A549 (cell line): Measurements from ENCODE around the gene GNL1. TPM values are rescaled to one million over a fixed set of nuclear protein-coding genes. Genes with fewer than 3 reads are reported as not detected.

Experiments
- ATAC-seq, 2 experiments: fragments of 200-7000 bp in 1 of 2; fragments of >200 bp in 1 of 2; cut with Nextera tagmentation in 1 of 2; cut with Tn5 transposase in 1 of 2; 3 replicates each; pipeline versions ENCODE4 v1.8.0 to v1.9.1; 2018 to 2020; ENCODE audit warnings: mild to moderate bottlenecking in 1 of 2, moderate library complexity in 1 of 2
- CTCF ChIA-PET: fragments of 300-600 bp; sonication (Branson Sonifier 250); formaldehyde crosslinking; extraction: SDS; loops from one replicate; lab custom pipeline; 2021; ENCODE audit warnings: antibody characterized with exemption, inconsistent platforms; lab: Yijun Ruan, JAX
- POLR2A ChIA-PET: fragments of 350-600 bp; formaldehyde crosslinking; extraction: SDS; loops from one replicate; lab custom pipeline; 2021; ENCODE audit warnings: antibody characterized with exemption, inconsistent platforms; lab: Yijun Ruan, JAX
- DNase-seq, 2 experiments: peaks; one replicate each; pipeline versions ENCODE4 v3.0.0 to v3.0.0-alpha.2; 2011 to 2016; ENCODE audit warnings: low read depth in 1 of 2, low spot score in 1 of 2
- FAIRE-seq: peaks from 2 replicates; lab custom pipeline; 2011; peaks lifted over from hg19 to GRCh38; lab: Jason Lieb, UNC
- H3K27ac ChIP-seq, 2 experiments: fragments of >200 bp; sonication (Bioruptor Twin); formaldehyde crosslinking; 3 replicates each; pipeline ENCODE4 v1.5.1; 2016 to 2017
- H3K4me1 ChIP-seq: fragments of >200 bp; sonication (Bioruptor Twin); formaldehyde crosslinking; 3 replicates; pipeline ENCODE4 v1.6.1; 2016
- H3K4me2 ChIP-seq: fragments of >200 bp; sonication (Bioruptor Twin); formaldehyde crosslinking; 3 replicates; pipeline ENCODE4 v1.6.1; 2016
- H3K4me3 ChIP-seq: fragments of >200 bp; sonication (Bioruptor Twin); formaldehyde crosslinking; 3 replicates; pipeline ENCODE4 v1.5.1; 2016
- H3K9me3 ChIP-seq: fragments of >200 bp; sonication (Bioruptor Twin); formaldehyde crosslinking; 3 replicates; pipeline ENCODE4 v1.6.1; 2016
- CHD4 ChIP-seq: fragments of 200-600 bp; sonication (generic); IDR thresholded peaks from 2 replicates; pipeline ENCODE4 v1.6.1; 2016; ENCODE audit warnings: antibody characterized with exemption, mild to moderate bottlenecking, borderline replicate concordance
- EP300 ChIP-seq, 2 experiments: fragments of >200 bp; sonication (Bioruptor Twin); formaldehyde crosslinking; IDR thresholded peaks; 2 replicates in 1 of 2; 3 replicates in 1 of 2; pipeline ENCODE4 v1.6.1; 2016 to 2017
- FOSB ChIP-seq: fragments of 250-450 bp; sonication (Bioruptor Pico); IDR thresholded peaks from 2 replicates; pipeline ENCODE4 v1.5.0; 2020; ENCODE audit warnings: mild to moderate bottlenecking, moderate library complexity
- HEYL ChIP-seq: fragments of 250-450 bp; sonication (Bioruptor Pico); IDR thresholded peaks from 2 replicates; pipeline ENCODE4 v1.8.0; 2021; ENCODE audit warnings: mild to moderate bottlenecking, moderate library complexity
- HOXB13 ChIP-seq: fragments of 250-450 bp; sonication (Bioruptor Pico); IDR thresholded peaks from 2 replicates; pipeline ENCODE4 v1.5.0; 2020; ENCODE audit warnings: low read depth, mild to moderate bottlenecking, moderate library complexity
- JUNB ChIP-seq: fragments of >200 bp; sonication (Bioruptor Twin); formaldehyde crosslinking; IDR thresholded peaks from 2 replicates; pipeline ENCODE4 v1.6.1; 2016
- KDM1A ChIP-seq: fragments of 200-600 bp; sonication (generic); IDR thresholded peaks from 2 replicates; pipeline ENCODE4 v1.6.1; 2016; ENCODE audit warnings: low read depth, mild to moderate bottlenecking
- MAFK ChIP-seq: fragments of 450-650 bp; IDR thresholded peaks from 2 replicates; pipeline ENCODE4 v1.6.1; 2014; ENCODE audit not compliant: partially characterized antibody
- NPAS2 ChIP-seq: fragments of 250-450 bp; sonication (Bioruptor Pico); IDR thresholded peaks from 2 replicates; pipeline ENCODE4 v1.8.0; 2022; ENCODE audit warnings: mild to moderate bottlenecking, moderate library complexity, borderline replicate concordance
- POLR2A ChIP-seq: IDR thresholded peaks from 2 replicates; pipeline ENCODE4 v1.6.1; 2012; ENCODE audit warnings: mild to moderate bottlenecking, low read length
- POLR2AphosphoS2 ChIP-seq: conservative IDR thresholded peaks from 2 replicates; pipeline ENCODE4 v1.6.1; 2012; ENCODE audit warnings: low read length, improper control_type of control experiment, inconsistent platforms
- RAD21 ChIP-seq, 2 experiments: fragments of >200 bp in 1 of 2; sonication (Bioruptor Twin) in 1 of 2; formaldehyde crosslinking in 1 of 2; IDR thresholded peaks in 1 of 2; conservative IDR thresholded peaks in 1 of 2; 2 replicates in 1 of 2; 3 replicates in 1 of 2; pipeline ENCODE4 v1.6.1; 2012 to 2018; ENCODE audit warnings: inconsistent platforms in 1 of 2
- SMC3 ChIP-seq: fragments of >200 bp; sonication (Bioruptor Twin); formaldehyde crosslinking; IDR thresholded peaks from 3 replicates; pipeline ENCODE4 v1.6.1; 2018; ENCODE audit warnings: inconsistent platforms
- SREBF2 ChIP-seq: fragments of 450-650 bp; IDR thresholded peaks from 2 replicates; pipeline ENCODE4 v1.6.1; 2014; ENCODE audit warnings: mild to moderate bottlenecking, moderate library complexity
- ZFP36 ChIP-seq: fragments of 450-650 bp; IDR thresholded peaks from 2 replicates; pipeline ENCODE4 v1.6.1; 2014; ENCODE audit warnings: borderline replicate concordance; ENCODE audit not compliant: partially characterized antibody
- ZNF302 ChIP-seq: fragments of 250-450 bp; sonication (Bioruptor Pico); IDR thresholded peaks from 2 replicates; pipeline ENCODE4 v1.9.0; 2021; ENCODE audit warnings: inconsistent platforms, mild to moderate bottlenecking, moderate library complexity
- WGBS: methylation state at CpG from one replicate; pipeline ENCODE4 v1.1.6; 2017; ENCODE audit errors: missing lambda C conversion rate; 5-methylcytosine and 5-hydroxymethylcytosine counted together
- polyA plus RNA-seq, 4 experiments: library from polyadenylated mRNA; depleted of rRNA in 3 of 4; stranded (reverse); fragments of >200 nt; fragmentation: RNase III in 1 of 4; extraction: RNeasy Plus Mini Kit Qiagen cat#74134 plus additional on column Dnase treatment in 1 of 4; gene quantifications; 2 replicates in 3 of 4; 3 replicates in 1 of 4; pipeline ENCODE4 v1.2.3, GENCODE V29; 2011 to 2017
- TF ChIP-seq, protein P1 (sequence below): fragments of >200 bp; sonication (Bioruptor Twin); formaldehyde crosslinking; IDR thresholded peaks from 3 replicates; pipeline ENCODE4 v1.5.1; 2016
- TF ChIP-seq, protein P2 (sequence below): fragments of 200-600 bp; sonication (generic); IDR thresholded peaks from 2 replicates; pipeline ENCODE4 v1.6.1; 2016; ENCODE audit warnings: antibody characterized with exemption, mild to moderate bottlenecking, moderate library complexity
- TF ChIP-seq, protein P3 (sequence below): fragments of 250-450 bp; sonication (Bioruptor Pico); IDR thresholded peaks from 2 replicates; pipeline ENCODE4 v1.5.0; 2021; ENCODE audit warnings: mild to moderate bottlenecking, moderate library complexity, borderline replicate concordance
- TF ChIP-seq, protein P4 (sequence below): IDR thresholded peaks from 2 replicates; pipeline ENCODE4 v1.6.1; 2012
- TF ChIP-seq, protein P5 (sequence below): fragments of 250-450 bp; sonication (Bioruptor Pico); IDR thresholded peaks from 2 replicates; pipeline ENCODE4 v1.5.0; 2020; ENCODE audit warnings: low read depth, mild to moderate bottlenecking, moderate library complexity
- TF ChIP-seq, protein P6 (sequence below): IDR thresholded peaks from 2 replicates; pipeline ENCODE4 v1.6.1; 2012; ENCODE audit warnings: low read depth, borderline replicate concordance

Gene GNL1
- polyA plus RNA-seq, 2 of the 4 experiments (the other 2 are of a cell fraction): 18.5 to 27.2 TPM

DNA sequence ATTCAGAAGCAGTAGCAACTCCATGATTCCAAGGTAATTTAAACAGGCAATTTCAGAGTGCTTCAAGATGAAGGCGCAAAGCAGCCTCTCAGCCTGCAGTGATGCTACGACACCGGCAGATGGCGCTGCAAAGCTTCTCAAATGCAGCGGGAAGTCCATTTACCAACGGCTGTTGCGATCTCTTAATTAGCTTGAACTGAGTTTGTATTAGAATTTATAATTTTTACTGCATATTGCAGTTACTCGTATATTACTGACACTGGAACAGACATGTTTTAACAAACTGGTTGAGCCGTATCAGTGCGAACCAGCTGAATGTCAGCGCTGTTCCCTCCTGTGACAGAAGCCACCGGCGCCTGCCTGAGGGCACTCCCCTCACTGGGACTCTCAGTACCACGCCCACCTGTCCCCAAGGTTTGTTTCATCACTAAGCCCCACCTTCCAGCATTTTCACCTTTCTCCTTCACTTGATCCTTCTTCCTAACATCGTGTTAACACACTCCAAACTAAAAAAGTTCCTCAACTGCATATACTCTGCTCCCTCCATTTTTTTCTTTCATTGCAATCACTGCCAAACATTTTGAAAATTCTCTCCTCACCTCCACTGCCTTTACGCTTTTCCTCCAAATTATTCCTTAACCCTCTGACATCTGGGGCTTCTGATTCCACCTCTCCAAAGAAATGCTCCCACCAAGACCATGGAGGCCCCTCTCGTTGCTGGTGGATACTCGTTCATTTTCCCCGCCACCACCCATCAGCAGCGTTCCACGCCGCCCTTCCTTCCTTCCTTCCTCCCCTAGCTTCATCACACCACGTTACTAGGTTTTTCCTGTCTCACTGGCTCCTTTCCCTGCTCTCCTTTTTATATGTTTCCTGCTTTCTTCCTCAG is 14.5 kb downstream of the GNL1 start:
- 33% methylated on average over 22 of the region's 23 CpGs for WGBS
- ChIA-PET POLR2A (no interaction called here), CTCF (interaction anchor here (0.6 to 16.0 kb wide), 44 partner anchors 12 to 793 kb away, joined by 3 to 320 read pairs (median 4); partner anchors contain the start of genes ABCF1, GNL1 and PRR3)
- peak overlapping the region; percentile 32; the same call in 2 of the 3 replicates for H3K4me3 ChIP-seq
- DNase-seq (peak; percentile 52 to 86), ATAC-seq (peak; percentile 68 to 74; a peak in 5 of 6 replicates), FAIRE-seq (no peak)
- TF ChIP-seq CHD4 (no peak), HOXB13 (no peak), ZFP36 (no peak), SMC3 (peak; percentile 52), RAD21 (conservative IDR thresholded peaks at IDR 0.05 in 1 of 2, IDR thresholded peaks at IDR 0.05 in 1 of 2) (peak; percentile 60 to 64)
- TF ChIP-seq, protein P1, sequence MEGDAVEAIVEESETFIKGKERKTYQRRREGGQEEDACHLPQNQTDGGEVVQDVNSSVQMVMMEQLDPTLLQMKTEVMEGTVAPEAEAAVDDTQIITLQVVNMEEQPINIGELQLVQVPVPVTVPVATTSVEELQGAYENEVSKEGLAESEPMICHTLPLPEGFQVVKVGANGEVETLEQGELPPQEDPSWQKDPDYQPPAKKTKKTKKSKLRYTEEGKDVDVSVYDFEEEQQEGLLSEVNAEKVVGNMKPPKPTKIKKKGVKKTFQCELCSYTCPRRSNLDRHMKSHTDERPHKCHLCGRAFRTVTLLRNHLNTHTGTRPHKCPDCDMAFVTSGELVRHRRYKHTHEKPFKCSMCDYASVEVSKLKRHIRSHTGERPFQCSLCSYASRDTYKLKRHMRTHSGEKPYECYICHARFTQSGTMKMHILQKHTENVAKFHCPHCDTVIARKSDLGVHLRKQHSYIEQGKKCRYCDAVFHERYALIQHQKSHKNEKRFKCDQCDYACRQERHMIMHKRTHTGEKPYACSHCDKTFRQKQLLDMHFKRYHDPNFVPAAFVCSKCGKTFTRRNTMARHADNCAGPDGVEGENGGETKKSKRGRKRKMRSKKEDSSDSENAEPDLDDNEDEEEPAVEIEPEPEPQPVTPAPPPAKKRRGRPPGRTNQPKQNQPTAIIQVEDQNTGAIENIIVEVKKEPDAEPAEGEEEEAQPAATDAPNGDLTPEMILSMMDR: peak; percentile 83
- TF ChIP-seq, protein P2, sequence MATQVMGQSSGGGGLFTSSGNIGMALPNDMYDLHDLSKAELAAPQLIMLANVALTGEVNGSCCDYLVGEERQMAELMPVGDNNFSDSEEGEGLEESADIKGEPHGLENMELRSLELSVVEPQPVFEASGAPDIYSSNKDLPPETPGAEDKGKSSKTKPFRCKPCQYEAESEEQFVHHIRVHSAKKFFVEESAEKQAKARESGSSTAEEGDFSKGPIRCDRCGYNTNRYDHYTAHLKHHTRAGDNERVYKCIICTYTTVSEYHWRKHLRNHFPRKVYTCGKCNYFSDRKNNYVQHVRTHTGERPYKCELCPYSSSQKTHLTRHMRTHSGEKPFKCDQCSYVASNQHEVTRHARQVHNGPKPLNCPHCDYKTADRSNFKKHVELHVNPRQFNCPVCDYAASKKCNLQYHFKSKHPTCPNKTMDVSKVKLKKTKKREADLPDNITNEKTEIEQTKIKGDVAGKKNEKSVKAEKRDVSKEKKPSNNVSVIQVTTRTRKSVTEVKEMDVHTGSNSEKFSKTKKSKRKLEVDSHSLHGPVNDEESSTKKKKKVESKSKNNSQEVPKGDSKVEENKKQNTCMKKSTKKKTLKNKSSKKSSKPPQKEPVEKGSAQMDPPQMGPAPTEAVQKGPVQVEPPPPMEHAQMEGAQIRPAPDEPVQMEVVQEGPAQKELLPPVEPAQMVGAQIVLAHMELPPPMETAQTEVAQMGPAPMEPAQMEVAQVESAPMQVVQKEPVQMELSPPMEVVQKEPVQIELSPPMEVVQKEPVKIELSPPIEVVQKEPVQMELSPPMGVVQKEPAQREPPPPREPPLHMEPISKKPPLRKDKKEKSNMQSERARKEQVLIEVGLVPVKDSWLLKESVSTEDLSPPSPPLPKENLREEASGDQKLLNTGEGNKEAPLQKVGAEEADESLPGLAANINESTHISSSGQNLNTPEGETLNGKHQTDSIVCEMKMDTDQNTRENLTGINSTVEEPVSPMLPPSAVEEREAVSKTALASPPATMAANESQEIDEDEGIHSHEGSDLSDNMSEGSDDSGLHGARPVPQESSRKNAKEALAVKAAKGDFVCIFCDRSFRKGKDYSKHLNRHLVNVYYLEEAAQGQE: no peak
- TF ChIP-seq, protein P3, sequence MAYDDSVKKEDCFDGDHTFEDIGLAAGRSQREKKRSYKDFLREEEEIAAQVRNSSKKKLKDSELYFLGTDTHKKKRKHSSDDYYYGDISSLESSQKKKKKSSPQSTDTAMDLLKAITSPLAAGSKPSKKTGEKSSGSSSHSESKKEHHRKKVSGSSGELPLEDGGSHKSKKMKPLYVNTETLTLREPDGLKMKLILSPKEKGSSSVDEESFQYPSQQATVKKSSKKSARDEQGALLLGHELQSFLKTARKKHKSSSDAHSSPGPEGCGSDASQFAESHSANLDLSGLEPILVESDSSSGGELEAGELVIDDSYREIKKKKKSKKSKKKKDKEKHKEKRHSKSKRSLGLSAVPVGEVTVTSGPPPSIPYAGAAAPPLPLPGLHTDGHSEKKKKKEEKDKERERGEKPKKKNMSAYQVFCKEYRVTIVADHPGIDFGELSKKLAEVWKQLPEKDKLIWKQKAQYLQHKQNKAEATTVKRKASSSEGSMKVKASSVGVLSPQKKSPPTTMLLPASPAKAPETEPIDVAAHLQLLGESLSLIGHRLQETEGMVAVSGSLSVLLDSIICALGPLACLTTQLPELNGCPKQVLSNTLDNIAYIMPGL (CRISPR knock-in tag): no peak
- no peaks in the 10 kb centered on the region for H3K4me1 ChIP-seq
- H3K27ac ChIP-seq: no peak overlapping the region
- H3K4me2 ChIP-seq: peak overlapping the region; percentile 81
- no peaks in the 10 kb centered on the region for H3K9me3 ChIP-seq

DNA sequence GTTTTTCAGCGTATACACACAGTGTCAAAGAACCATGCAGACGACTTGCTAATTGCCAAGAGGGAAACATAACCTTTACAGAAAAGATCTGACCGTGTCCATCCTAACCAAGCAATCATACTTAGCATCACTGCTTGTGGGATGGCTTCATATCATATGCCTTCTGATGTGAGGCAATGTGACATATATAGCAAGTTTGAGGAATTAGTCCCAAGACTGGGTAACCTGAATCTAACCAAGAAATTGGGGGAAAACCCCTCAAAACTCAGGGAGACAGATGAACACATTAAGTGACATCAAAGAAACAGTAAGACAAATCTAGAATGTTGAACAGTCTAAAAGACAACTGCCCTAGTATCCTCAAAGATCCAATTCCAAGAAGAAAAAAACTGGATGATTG is 18.4 kb downstream of the GNL1 start:
- Histone ChIP-seq H3K4me3 (no peak overlapping the region), H3K4me2 (no peak overlapping the region), H3K27ac (no peak overlapping the region), H3K9me3 (no peaks in the 10 kb centered on the region), H3K4me1 (no peaks in the 10 kb centered on the region)
- WGBS: 41% methylated on average over 3 of the region's 3 CpGs
- ChIA-PET CTCF (interaction anchor here (0.6 to 16.0 kb wide), 4 partner anchors 10 to 61 kb away, joined by 3 to 320 read pairs (median 4); no protein-coding TSS in a partner anchor), POLR2A (no interaction called here)
- FAIRE-seq (no peak), ATAC-seq (no peak), DNase-seq (no peak)
- TF ChIP-seq, protein P4, sequence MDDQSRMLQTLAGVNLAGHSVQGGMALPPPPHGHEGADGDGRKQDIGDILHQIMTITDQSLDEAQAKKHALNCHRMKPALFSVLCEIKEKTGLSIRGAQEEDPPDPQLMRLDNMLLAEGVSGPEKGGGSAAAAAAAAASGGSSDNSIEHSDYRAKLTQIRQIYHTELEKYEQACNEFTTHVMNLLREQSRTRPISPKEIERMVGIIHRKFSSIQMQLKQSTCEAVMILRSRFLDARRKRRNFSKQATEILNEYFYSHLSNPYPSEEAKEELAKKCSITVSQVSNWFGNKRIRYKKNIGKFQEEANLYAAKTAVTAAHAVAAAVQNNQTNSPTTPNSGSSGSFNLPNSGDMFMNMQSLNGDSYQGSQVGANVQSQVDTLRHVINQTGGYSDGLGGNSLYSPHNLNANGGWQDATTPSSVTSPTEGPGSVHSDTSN: no peak
- no peak for TF ChIP-seq SMC3
- no peak for TF ChIP-seq NPAS2 (CRISPR knock-in tag)
- TF ChIP-seq HEYL (CRISPR knock-in tag): no peak
- TF ChIP-seq SREBF2: no peak
- TF ChIP-seq ZNF302 (CRISPR knock-in tag): no peak
- TF ChIP-seq, protein P5, sequence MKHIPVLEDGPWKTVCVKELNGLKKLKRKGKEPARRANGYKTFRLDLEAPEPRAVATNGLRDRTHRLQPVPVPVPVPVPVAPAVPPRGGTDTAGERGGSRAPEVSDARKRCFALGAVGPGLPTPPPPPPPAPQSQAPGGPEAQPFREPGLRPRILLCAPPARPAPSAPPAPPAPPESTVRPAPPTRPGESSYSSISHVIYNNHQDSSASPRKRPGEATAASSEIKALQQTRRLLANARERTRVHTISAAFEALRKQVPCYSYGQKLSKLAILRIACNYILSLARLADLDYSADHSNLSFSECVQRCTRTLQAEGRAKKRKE (CRISPR knock-in tag): no peak
- no peak for TF ChIP-seq POLR2AphosphoS2
- no peak for TF ChIP-seq KDM1A
- TF ChIP-seq FOSB (CRISPR knock-in tag): no peak
- TF ChIP-seq EP300 (IDR thresholded peaks at IDR 0.05): no peak
- TF ChIP-seq JUNB: no peak
- TF ChIP-seq POLR2A: no peak
- no peak for TF ChIP-seq MAFK
- TF ChIP-seq HOXB13: no peak
- TF ChIP-seq, protein P6, sequence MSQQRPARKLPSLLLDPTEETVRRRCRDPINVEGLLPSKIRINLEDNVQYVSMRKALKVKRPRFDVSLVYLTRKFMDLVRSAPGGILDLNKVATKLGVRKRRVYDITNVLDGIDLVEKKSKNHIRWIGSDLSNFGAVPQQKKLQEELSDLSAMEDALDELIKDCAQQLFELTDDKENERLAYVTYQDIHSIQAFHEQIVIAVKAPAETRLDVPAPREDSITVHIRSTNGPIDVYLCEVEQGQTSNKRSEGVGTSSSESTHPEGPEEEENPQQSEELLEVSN: no peak
- no peak for TF ChIP-seq CHD4
- no peak for TF ChIP-seq RAD21 (conservative IDR thresholded peaks at IDR 0.05 in 1 of 2, IDR thresholded peaks at IDR 0.05 in 1 of 2)
